ENCODE data around the gene NMUR1. TPM values are rescaled to one million over a fixed set of nuclear protein-coding genes. Genes with fewer than 3 reads are reported as not detected.

NMUR1 gene
- total RNA-seq, 2 experiments from 2014 or later, result not detected

DNA sequence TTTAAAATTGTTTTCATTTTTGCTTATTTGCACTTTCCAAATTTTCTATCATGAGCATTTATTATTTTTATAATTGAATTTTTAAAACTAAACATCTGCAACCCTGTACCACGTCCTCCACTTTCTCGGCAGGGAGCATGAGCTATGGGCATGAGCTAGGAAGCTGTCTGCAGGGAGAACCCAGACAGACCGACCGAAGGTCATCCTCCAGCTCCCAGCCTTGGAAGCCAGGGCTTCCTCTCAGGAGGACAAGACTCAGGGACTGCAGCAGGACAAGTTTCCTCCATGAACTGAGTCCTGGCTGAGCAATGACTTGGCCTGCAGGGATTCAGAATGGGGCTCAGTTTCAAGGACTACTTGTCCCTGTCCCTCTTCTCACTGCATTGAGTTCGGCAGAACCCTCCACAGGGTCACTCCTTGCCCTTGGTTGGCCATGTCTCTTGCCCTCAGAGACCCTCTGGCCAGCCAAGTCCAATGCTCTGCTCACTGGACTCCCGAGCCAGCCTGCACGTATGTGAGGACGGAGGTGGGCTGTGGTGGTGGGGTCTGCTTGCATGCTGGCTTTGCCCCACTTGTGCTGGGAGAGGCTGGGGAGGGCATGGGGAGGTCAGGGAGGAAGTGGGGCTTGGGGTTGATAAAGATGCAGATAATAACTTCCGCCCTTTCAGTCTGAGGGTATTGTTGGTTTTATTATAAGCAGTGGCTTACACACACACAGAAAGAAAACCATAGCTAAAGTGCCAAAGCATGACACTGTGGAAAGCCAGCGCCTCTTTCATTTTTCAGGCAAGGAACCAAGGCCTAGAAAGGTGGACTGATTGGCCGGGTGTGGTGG is 6.6 kb downstream of the NMUR1 start:
- no peak for TF ChIP-seq EZH2phosphoT487 (IDR thresholded peaks at IDR 0.05; ENCODE audit: borderline replicate concordance, low read depth, low read length)
- TF ChIP-seq, protein P1, sequence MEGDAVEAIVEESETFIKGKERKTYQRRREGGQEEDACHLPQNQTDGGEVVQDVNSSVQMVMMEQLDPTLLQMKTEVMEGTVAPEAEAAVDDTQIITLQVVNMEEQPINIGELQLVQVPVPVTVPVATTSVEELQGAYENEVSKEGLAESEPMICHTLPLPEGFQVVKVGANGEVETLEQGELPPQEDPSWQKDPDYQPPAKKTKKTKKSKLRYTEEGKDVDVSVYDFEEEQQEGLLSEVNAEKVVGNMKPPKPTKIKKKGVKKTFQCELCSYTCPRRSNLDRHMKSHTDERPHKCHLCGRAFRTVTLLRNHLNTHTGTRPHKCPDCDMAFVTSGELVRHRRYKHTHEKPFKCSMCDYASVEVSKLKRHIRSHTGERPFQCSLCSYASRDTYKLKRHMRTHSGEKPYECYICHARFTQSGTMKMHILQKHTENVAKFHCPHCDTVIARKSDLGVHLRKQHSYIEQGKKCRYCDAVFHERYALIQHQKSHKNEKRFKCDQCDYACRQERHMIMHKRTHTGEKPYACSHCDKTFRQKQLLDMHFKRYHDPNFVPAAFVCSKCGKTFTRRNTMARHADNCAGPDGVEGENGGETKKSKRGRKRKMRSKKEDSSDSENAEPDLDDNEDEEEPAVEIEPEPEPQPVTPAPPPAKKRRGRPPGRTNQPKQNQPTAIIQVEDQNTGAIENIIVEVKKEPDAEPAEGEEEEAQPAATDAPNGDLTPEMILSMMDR (conservative IDR thresholded peaks at IDR 0.05; ENCODE audit: low read length), result no peak
- intact Hi-C loops (cut with micrococcal nuclease; ENCODE audit: unreplicated experiment), result no loop called here
- Histone ChIP-seq H4K20me1 (ENCODE audit: insufficient read depth, low read length) (no peaks in the 10 kb centered on the region), H3K4me3 (ENCODE audit: low read depth, low read length, poor library complexity, severe bottlenecking) (no peak overlapping the region), H3K4me1 (ENCODE audit: insufficient read depth, low read length, poor library complexity, severe bottlenecking) (peaks cover 11% of the 10 kb centered on the region), H3K36me3 (ENCODE audit: insufficient read depth, low read length) (no peaks in the 10 kb centered on the region), H3K4me2 (ENCODE audit: low read length) (no peak overlapping the region), H2AFZ (ENCODE audit: low read length) (no peak overlapping the region), H3K9me2 (ENCODE audit: insufficient read depth, low read length) (no peaks in the 10 kb centered on the region), H3K79me2 (ENCODE audit: insufficient read depth, low read depth, low read length) (no peaks in the 10 kb centered on the region), H3K9me3 (ENCODE audit: low read length) (no peaks in the 10 kb centered on the region), H3K27ac (ENCODE audit: low read depth, low read length, poor library complexity, severe bottlenecking) (no peak overlapping the region)
- CTCF ChIA-PET (ENCODE audit: unreplicated experiment), result no interaction called here
- POLR2A ChIA-PET, result interaction anchor here (0.7 to 1.2 kb wide), 2 partner anchors 8 to 860 kb away, joined by 3 read pairs; no protein-coding TSS in a partner anchor
- BruUV-seq (replicated peaks), result no TSS peak
- DNase-seq (ENCODE audit: low spot score), result no peak

GRCh38 chr2:231522418-231523180 is 7.6 kb downstream of the NMUR1 start:
- Histone ChIP-seq H3K36me3 (ENCODE audit: insufficient read depth, low read length) (no peaks in the 10 kb centered on the region), H3K9me2 (ENCODE audit: insufficient read depth, low read length) (no peaks in the 10 kb centered on the region), H3K9me3 (ENCODE audit: low read length) (no peaks in the 10 kb centered on the region), H2AFZ (ENCODE audit: low read length) (no peak overlapping the region), H3K27ac (ENCODE audit: low read depth, low read length, poor library complexity, severe bottlenecking) (no peak overlapping the region), H3K4me2 (ENCODE audit: low read length) (no peak overlapping the region), H4K20me1 (ENCODE audit: insufficient read depth, low read length) (no peaks in the 10 kb centered on the region), H3K4me1 (ENCODE audit: insufficient read depth, low read length, poor library complexity, severe bottlenecking) (peaks cover 11% of the 10 kb centered on the region), H3K79me2 (ENCODE audit: insufficient read depth, low read depth, low read length) (no peaks in the 10 kb centered on the region), H3K4me3 (ENCODE audit: low read depth, low read length, poor library complexity, severe bottlenecking) (no peak overlapping the region)
- ChIA-PET CTCF (ENCODE audit: unreplicated experiment) (no interaction called here), POLR2A (interaction anchor here (0.7 kb wide), 1 partner anchor 859 kb away, joined by 3 read pairs; no protein-coding TSS in a partner anchor)
- TF ChIP-seq, protein P1 (conservative IDR thresholded peaks at IDR 0.05; ENCODE audit: low read length), result no peak
- TF ChIP-seq EZH2phosphoT487 (IDR thresholded peaks at IDR 0.05; ENCODE audit: borderline replicate concordance, low read depth, low read length), result no peak
- intact Hi-C loops (cut with micrococcal nuclease; ENCODE audit: unreplicated experiment), result no loop called here
- no TSS peak for BruUV-seq (replicated peaks)
- DNase-seq (ENCODE audit: low spot score), result no peak
